Measurements from ENCODE around the gene UCP2. TPM values are rescaled to one million over a fixed set of nuclear protein-coding genes. Genes with fewer than 3 reads are reported as not detected.
A peak's percentile ranks its signal among the peaks of the same experiment; 100 is the strongest.

Gene UCP2
- total and polyA plus RNA-seq, 9 of the 15 experiments (the other 6 are each of a cell fraction or from before 2014, with no cell fraction given) = 19.2 to 216 (median 87.9) TPM

DNA sequence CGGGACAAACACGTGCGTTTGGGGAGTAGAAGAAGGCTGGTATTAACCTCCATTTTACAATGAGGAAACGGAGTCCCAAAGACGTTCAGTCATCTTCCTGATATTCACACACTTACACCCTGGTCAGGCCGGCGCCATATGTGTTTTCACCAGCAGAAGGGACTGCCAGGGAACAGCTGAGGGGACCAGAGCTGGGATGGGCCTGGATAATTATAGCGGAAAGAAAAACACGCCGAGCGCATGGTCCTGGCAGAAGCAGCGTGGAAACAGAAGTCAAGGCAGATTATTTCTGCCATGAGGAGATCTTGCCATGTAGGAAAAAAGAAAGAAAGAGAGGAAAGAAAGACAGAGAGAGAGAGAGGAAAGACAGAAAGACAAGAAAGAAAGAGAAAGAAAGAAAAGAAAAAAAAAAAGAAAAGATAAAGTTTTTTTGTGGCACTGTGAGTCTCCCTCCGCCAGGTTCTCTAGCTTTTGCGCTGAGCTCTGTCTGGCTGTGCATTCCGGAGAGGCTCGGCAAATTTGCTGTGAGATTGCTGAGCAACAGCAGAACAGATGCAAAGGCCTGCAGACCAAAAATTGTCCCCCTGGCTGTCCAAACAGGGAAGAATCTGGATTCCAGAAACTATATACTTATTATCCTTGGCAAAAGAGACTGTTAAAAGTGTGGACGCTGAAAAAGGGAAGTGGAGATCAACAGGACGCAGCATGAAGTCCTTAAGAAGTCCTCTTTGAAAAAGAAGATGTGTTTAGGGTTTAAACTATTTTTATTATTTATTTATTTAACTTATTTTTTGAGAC is 1.3 kb upstream of the UCP2 start (continued):
- TF ChIP-seq, protein P1, sequence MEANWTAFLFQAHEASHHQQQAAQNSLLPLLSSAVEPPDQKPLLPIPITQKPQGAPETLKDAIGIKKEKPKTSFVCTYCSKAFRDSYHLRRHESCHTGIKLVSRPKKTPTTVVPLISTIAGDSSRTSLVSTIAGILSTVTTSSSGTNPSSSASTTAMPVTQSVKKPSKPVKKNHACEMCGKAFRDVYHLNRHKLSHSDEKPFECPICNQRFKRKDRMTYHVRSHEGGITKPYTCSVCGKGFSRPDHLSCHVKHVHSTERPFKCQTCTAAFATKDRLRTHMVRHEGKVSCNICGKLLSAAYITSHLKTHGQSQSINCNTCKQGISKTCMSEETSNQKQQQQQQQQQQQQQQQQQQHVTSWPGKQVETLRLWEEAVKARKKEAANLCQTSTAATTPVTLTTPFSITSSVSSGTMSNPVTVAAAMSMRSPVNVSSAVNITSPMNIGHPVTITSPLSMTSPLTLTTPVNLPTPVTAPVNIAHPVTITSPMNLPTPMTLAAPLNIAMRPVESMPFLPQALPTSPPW (CRISPR knock-in tag; IDR thresholded peaks at IDR 0.05) = no peak
- TF ChIP-seq CHD2 (IDR thresholded peaks at IDR 0.05; ENCODE audit: low read depth, low read length) (no peak), MEF2A (IDR thresholded peaks at IDR 0.05; ENCODE audit: control insufficient read depth, low read depth, low read length) (no peak), PBX2 (CRISPR knock-in tag; IDR thresholded peaks at IDR 0.05; ENCODE audit: low read depth) (no peak), PBX2 (tag; conservative IDR thresholded peaks at IDR 0.05; ENCODE audit: low read depth) (no peak), ZNF644 (tag; IDR thresholded peaks at IDR 0.05; ENCODE audit: low read depth) (peak; percentile 78; the same call in 1 of the 2 replicates), ZNF23 (CRISPR knock-in tag; IDR thresholded peaks at IDR 0.05) (no peak), THRB (CRISPR knock-in tag; conservative IDR thresholded peaks at IDR 0.05) (no peak), SMARCA5 (IDR thresholded peaks at IDR 0.05) (no peak), CEBPB (tag; IDR thresholded peaks at IDR 0.05) (no peak), ZNF431 (CRISPR knock-in tag; IDR thresholded peaks at IDR 0.05) (no peak), NFATC3 (IDR thresholded peaks at IDR 0.05) (no peak), TFE3 (CRISPR knock-in tag; IDR thresholded peaks at IDR 0.05) (no peak)
- TF ChIP-seq, protein P2, sequence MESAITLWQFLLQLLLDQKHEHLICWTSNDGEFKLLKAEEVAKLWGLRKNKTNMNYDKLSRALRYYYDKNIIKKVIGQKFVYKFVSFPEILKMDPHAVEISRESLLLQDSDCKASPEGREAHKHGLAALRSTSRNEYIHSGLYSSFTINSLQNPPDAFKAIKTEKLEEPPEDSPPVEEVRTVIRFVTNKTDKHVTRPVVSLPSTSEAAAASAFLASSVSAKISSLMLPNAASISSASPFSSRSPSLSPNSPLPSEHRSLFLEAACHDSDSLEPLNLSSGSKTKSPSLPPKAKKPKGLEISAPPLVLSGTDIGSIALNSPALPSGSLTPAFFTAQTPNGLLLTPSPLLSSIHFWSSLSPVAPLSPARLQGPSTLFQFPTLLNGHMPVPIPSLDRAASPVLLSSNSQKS (CRISPR knock-in tag; IDR thresholded peaks at IDR 0.05) = no peak
- TF ChIP-seq, protein P3, sequence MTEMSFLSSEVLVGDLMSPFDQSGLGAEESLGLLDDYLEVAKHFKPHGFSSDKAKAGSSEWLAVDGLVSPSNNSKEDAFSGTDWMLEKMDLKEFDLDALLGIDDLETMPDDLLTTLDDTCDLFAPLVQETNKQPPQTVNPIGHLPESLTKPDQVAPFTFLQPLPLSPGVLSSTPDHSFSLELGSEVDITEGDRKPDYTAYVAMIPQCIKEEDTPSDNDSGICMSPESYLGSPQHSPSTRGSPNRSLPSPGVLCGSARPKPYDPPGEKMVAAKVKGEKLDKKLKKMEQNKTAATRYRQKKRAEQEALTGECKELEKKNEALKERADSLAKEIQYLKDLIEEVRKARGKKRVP (CRISPR knock-in tag; IDR thresholded peaks at IDR 0.05) = peak; percentile 18; the same call in 1 of the 2 replicates
- TF ChIP-seq, protein P4, sequence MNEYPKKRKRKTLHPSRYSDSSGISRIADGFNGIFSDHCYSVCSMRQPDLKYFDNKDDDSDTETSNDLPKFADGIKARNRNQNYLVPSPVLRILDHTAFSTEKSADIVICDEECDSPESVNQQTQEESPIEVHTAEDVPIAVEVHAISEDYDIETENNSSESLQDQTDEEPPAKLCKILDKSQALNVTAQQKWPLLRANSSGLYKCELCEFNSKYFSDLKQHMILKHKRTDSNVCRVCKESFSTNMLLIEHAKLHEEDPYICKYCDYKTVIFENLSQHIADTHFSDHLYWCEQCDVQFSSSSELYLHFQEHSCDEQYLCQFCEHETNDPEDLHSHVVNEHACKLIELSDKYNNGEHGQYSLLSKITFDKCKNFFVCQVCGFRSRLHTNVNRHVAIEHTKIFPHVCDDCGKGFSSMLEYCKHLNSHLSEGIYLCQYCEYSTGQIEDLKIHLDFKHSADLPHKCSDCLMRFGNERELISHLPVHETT (CRISPR knock-in tag; conservative IDR thresholded peaks at IDR 0.05 in 1 of 2, IDR thresholded peaks at IDR 0.05 in 1 of 2) = no peak; a peak in 1 of 4 replicates

Measured in K562 (cell line).